ENCODE measurements around the gene MACIR. TPM values are rescaled to one million over a fixed set of nuclear protein-coding genes. Genes with fewer than 3 reads are reported as not detected.
A peak's percentile ranks its signal among the peaks of the same experiment; 100 is the strongest.

The MACIR gene
- total RNA-seq, 1 donor: 8.0 TPM

DNA sequence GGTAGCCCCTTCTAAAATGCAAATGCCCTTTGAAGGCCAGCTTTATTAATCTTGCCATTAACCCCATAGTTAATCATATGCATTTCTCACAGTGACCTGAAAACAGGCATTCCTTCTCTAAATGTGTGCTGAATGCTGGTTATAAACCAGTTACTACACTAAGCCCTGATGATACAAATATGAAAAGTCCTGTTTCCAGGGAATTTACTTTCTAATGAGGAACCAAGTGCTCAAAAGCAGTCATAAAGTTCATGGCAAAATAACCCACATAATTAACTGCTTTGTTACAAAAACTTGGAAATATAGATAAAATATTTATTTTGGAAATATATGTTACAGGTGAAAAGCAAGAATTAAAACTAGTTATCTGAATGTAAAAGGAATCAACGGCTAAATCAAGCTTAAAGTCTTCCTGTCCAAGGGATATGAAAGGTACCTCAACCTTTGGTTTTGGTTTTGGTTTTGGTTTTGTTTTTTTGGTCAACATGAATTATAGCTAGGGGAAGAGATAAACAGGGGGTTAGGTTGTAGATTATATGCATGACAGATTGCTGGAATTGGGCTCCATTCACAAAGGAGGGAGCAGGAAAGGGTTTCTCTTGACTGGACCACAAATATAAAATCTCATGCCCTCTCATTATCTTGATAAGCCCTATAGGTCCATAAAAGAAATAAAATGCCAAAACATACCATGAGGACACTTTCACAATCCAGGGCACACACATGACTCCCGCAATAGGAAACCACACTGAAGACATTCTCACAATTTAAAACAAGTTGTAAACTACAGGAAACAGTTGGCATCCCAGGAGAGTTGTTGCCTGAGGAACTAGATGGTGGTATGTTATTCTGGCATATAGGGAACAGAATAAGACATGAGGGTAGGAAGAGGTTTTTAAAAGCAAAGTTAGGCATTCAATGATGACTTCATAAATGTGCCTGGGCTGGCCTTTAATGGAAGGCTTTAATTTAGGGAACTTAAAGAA is 46.7 kb upstream of the MACIR start:
- TF ChIP-seq, protein P1, sequence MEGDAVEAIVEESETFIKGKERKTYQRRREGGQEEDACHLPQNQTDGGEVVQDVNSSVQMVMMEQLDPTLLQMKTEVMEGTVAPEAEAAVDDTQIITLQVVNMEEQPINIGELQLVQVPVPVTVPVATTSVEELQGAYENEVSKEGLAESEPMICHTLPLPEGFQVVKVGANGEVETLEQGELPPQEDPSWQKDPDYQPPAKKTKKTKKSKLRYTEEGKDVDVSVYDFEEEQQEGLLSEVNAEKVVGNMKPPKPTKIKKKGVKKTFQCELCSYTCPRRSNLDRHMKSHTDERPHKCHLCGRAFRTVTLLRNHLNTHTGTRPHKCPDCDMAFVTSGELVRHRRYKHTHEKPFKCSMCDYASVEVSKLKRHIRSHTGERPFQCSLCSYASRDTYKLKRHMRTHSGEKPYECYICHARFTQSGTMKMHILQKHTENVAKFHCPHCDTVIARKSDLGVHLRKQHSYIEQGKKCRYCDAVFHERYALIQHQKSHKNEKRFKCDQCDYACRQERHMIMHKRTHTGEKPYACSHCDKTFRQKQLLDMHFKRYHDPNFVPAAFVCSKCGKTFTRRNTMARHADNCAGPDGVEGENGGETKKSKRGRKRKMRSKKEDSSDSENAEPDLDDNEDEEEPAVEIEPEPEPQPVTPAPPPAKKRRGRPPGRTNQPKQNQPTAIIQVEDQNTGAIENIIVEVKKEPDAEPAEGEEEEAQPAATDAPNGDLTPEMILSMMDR (IDR thresholded peaks at IDR 0.05; ENCODE audit: extremely low read depth, low read depth, low read length): no peak
- no peak overlapping the region for H2AFZ ChIP-seq (ENCODE audit: low read length)
- no peak overlapping the region for H3K4me3 ChIP-seq (ENCODE audit: insufficient read depth, low read length)
- no peak overlapping the region for H3K27ac ChIP-seq (ENCODE audit: low read depth, low read length)
- H3K9me3 ChIP-seq (ENCODE audit: low read depth, low read length): no peaks in the 10 kb centered on the region
- peak; percentile 13 for DNase-seq (ENCODE audit: insufficient read length, low spot score, missing footprints)
- H3K4me2 ChIP-seq (ENCODE audit: insufficient read depth, low read length): no peak overlapping the region
- peaks cover 4% of the 10 kb centered on the region for H3K4me1 ChIP-seq (ENCODE audit: insufficient read depth, low read length)
- H3K79me2 ChIP-seq (ENCODE audit: insufficient read depth, low read length): no peaks in the 10 kb centered on the region
- no peaks in the 10 kb centered on the region for H4K20me1 ChIP-seq (ENCODE audit: insufficient read depth, low read length)
- no peaks in the 10 kb centered on the region for H3K27me3 ChIP-seq (ENCODE audit: insufficient read depth, low read length)
- no peaks in the 10 kb centered on the region for H3K36me3 ChIP-seq (ENCODE audit: insufficient read depth, low read length)

DNA sequence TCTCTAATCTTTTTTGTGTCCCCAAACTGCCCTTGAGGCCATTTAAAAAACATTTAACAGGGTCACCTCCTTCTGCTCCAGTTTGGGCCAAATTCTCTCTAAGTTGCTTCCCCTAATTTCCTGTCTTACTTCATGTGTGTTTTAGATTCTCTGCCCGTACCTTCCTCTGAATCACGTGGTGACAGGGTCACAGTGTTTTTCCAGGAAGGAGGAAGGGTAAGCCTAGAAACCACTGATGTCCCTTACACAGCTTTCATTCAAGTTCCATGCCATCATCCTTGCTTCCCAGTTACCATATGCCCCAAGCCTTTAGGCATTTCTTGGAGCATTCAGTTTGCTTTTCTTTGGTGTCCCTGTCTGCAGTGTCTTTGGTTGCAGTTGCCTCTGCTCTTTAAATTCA is 42.4 kb upstream of the MACIR start:
- Histone ChIP-seq H3K79me2 (ENCODE audit: insufficient read depth, low read length) (no peaks in the 10 kb centered on the region), H4K20me1 (ENCODE audit: insufficient read depth, low read length) (no peaks in the 10 kb centered on the region), H2AFZ (ENCODE audit: low read length) (no peak overlapping the region), H3K4me1 (ENCODE audit: insufficient read depth, low read length) (peaks cover 4% of the 10 kb centered on the region), H3K27me3 (ENCODE audit: insufficient read depth, low read length) (no peaks in the 10 kb centered on the region), H3K9me3 (ENCODE audit: low read depth, low read length) (no peaks in the 10 kb centered on the region), H3K36me3 (ENCODE audit: insufficient read depth, low read length) (no peaks in the 10 kb centered on the region), H3K27ac (ENCODE audit: low read depth, low read length) (no peak overlapping the region), H3K4me3 (ENCODE audit: insufficient read depth, low read length) (no peak overlapping the region), H3K4me2 (ENCODE audit: insufficient read depth, low read length) (no peak overlapping the region)
- TF ChIP-seq, protein P1 (IDR thresholded peaks at IDR 0.05; ENCODE audit: extremely low read depth, low read depth, low read length): no peak
- no peak for DNase-seq (ENCODE audit: insufficient read length, low spot score, missing footprints)

DNA sequence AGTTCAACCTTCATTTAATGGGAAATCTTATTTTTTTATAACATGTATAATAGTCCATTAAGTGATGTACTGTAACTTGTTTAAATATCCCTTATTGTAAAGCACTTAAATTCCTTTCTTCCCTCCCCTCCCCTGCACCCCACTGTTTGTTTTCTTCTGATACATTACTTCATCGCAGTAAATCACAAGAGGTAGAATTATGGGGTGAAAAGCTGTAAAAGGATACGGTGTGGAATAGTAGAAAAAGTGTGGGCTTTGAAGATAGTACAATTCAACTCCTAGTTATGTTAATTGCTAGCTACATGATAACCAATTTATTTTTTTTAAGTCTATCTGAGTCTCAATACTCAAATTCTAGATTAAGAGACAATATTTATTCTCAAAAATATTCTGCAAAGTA is 41.9 kb upstream of the MACIR start:
- Histone ChIP-seq H3K79me2 (ENCODE audit: insufficient read depth, low read length) (no peaks in the 10 kb centered on the region), H3K4me3 (ENCODE audit: insufficient read depth, low read length) (no peak overlapping the region), H3K27ac (ENCODE audit: low read depth, low read length) (no peak overlapping the region), H3K4me2 (ENCODE audit: insufficient read depth, low read length) (no peak overlapping the region), H3K9me3 (ENCODE audit: low read depth, low read length) (no peaks in the 10 kb centered on the region), H4K20me1 (ENCODE audit: insufficient read depth, low read length) (no peaks in the 10 kb centered on the region), H2AFZ (ENCODE audit: low read length) (no peak overlapping the region), H3K27me3 (ENCODE audit: insufficient read depth, low read length) (no peaks in the 10 kb centered on the region), H3K4me1 (ENCODE audit: insufficient read depth, low read length) (peaks cover 4% of the 10 kb centered on the region), H3K36me3 (ENCODE audit: insufficient read depth, low read length) (no peaks in the 10 kb centered on the region)
- no peak for DNase-seq (ENCODE audit: insufficient read length, low spot score, missing footprints)
- TF ChIP-seq, protein P1 (IDR thresholded peaks at IDR 0.05; ENCODE audit: extremely low read depth, low read depth, low read length): no peak

DNA sequence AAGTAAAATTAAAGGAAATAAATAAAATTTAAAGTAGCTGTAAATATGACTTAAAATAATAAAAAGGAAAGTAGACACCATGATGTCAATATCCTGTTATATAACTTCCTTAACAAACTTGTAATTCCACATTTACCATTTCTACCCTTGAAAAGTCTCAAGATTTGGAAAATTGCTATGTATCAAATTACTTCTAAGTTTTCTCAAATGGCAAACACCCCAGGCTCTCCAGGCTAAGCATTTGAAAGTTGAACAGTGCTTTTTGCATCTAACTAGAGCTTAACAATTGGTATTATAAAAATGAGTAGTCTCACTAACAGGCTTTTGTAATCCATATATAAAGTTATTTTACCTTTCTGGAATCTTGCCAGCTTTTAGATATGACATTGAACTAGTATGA is 41.5 kb upstream of the MACIR start:
- H2AFZ ChIP-seq (ENCODE audit: low read length): no peak overlapping the region
- TF ChIP-seq, protein P1 (IDR thresholded peaks at IDR 0.05; ENCODE audit: extremely low read depth, low read depth, low read length): no peak
- DNase-seq (ENCODE audit: insufficient read length, low spot score, missing footprints): no peak

More for the DNA sequence above, 41.5 kb upstream of the MACIR start:
- Histone ChIP-seq H3K4me1 (ENCODE audit: insufficient read depth, low read length) (peaks cover under 1% of the 10 kb centered on the region), H3K79me2 (ENCODE audit: insufficient read depth, low read length) (no peaks in the 10 kb centered on the region), H3K4me2 (ENCODE audit: insufficient read depth, low read length) (no peak overlapping the region), H3K36me3 (ENCODE audit: insufficient read depth, low read length) (no peaks in the 10 kb centered on the region), H3K27me3 (ENCODE audit: insufficient read depth, low read length) (no peaks in the 10 kb centered on the region), H3K4me3 (ENCODE audit: insufficient read depth, low read length) (no peak overlapping the region), H3K27ac (ENCODE audit: low read depth, low read length) (no peak overlapping the region), H3K9me3 (ENCODE audit: low read depth, low read length) (no peaks in the 10 kb centered on the region), H4K20me1 (ENCODE audit: insufficient read depth, low read length) (no peaks in the 10 kb centered on the region)
